GM12874 (cell line): ENCODE data around the gene ODAD4.

Source experiments
- CTCF ChIP-seq: IDR thresholded peaks from 2 replicates; pipeline ENCODE4 v1.5.1; 2011; ENCODE audit warnings: low read depth, mild to moderate bottlenecking, control low read depth, low read length, moderate library complexity; ENCODE audit not compliant: insufficient read depth

ODAD4 gene

GRCh38 chr17:41930009-41930832 lies at the start of gene ODAD4:
TSS of gene ODAD4 (plus strand) at chr17:41930617. CDS start at chr17:41930724, 107 bp downstream.
- peak; percentile 19; the same call in 1 of the 2 replicates for TF ChIP-seq CTCF

- TF ChIP-seq CTCF, result no peak
Measured at GRCh38 chr17:41882756-41883155, 47.7 kb upstream of the ODAD4 start.

- 0 out of 2 replicates have a peak, but pooled peaks have one; percentile 11 for TF ChIP-seq CTCF
Measured at GRCh38 chr17:41885733-41886132, 44.7 kb upstream of the ODAD4 start.

- no peak for TF ChIP-seq CTCF
Measured at GRCh38 chr17:41888332-41888965, 42.0 kb upstream of the ODAD4 start.

GRCh38 chr17:41891135-41892020 lies 39.0 kb upstream of the ODAD4 start:
- no peak for TF ChIP-seq CTCF

- TF ChIP-seq CTCF, result no peak
Measured at GRCh38 chr17:41892021-41892376, 38.4 kb upstream of the ODAD4 start.

- no peak for TF ChIP-seq CTCF
Measured at GRCh38 chr17:41893384-41893783, 37.0 kb upstream of the ODAD4 start.
